NT2/D1 (cell line): Measurements from ENCODE around the gene CCDC78.

Source experiments
- SUZ12 ChIP-seq: IDR thresholded peaks from 2 replicates; pipeline ENCODE4 v1.6.1; 2011; ENCODE audit not compliant: insufficient read length, insufficient read depth; ENCODE audit errors: extremely low read depth
- YY1 ChIP-seq: IDR thresholded peaks from 2 replicates; pipeline ENCODE4 v1.6.1; 2011; ENCODE audit not compliant: insufficient read length, insufficient read depth
- ZNF274 ChIP-seq: IDR thresholded peaks from 2 replicates; pipeline ENCODE4 v1.6.1; 2011; ENCODE audit warnings: mild to moderate bottlenecking, low read depth, low read length

DNA sequence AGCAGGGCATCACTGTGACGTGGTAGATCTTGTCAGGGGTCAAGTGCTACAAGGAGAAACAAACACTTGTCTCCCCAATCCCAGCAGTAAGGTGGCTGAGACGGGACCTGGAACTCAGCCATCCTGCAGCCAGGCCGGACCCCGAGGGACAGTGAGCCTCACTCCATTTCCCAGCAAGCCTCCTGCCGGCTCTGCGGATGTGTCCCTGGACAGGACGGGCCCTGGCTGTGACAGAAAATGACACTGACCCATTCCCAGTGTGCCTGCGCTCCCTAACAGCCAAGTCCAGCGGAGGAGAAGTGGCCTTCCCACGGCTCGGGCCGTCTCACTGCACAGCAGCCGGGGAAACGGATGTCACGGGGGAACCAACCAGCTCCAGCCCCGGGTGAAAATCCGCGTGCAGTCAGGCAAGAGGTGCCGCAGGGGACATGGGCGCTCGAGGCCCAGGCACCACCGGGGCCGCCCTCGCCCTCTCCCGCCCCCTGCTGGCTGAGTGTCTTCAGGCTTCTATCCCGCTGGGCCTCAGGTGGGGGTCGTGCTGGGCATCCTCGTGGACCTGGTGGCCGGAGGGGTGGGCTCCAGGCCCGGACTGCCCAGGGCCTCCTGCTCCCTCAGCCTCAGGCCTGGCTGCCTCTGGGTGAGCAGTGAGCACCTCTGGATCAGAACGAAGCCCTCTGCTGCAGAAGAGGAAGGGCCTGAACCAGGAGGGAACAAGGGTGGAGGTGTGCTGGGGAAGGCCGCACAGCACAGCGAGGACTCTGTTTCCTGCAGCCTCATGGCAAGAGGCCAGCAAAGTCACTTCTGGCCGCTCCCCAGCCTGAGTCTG lies 7.4 kb upstream of the CCDC78 start:
- TF ChIP-seq ZNF274 (no peak), YY1 (no peak), SUZ12 (no peak)
